GM10248 (cell line): ENCODE data around the gene NPIPB4.
"Not testable (repeated sequence)": the region's sequence is repeated elsewhere in the genome, so short reads cannot be mapped to it uniquely, and the experiment has no call there.

Experiments used
- CTCF ChIA-PET: fragments of 300-600 bp; sonication (Branson Sonifier 250); formaldehyde crosslinking; extraction: SDS; loops from one replicate; lab custom pipeline; 2021; ENCODE audit warnings: antibody characterized with exemption; lab: Yijun Ruan, JAX
- POLR2A ChIA-PET: fragments of 350-650 bp; sonication (Branson Sonifier 250); formaldehyde crosslinking; extraction: SDS; loops from one replicate; lab custom pipeline; 2020; ENCODE audit warnings: antibody characterized with exemption; lab: Yijun Ruan, JAX
- DNase-seq: peaks from one replicate; pipeline ENCODE4 v3.0.0; 2012; ENCODE audit errors: extremely low spot score

Gene NPIPB4

DNA sequence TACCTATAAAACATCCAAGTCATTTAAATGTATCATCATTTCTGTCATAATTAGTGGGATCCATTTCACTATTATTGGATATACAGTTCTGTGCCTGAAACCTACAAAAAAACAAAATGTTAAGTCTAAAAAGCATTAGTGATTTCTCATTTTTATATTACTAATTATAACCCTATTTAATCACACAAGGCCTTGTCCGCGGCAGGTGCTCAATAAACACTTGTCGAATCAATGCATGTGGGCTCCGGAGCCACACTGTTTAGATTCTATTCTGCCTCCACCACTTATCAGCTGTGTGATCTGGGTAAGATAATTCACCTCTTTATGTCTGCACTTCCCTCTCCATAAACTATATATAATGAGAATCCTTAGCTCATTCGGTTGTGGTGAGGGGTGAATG lies at the start of gene NPIPB4:
NPIPB4 (minus strand) TSS at position 101 of the 400 bp plus-strand sequence. CDS start 378 bp downstream, outside the sequence.
- DNase-seq, CTCF ChIA-PET, POLR2A ChIA-PET: not testable (repeated sequence)

DNA sequence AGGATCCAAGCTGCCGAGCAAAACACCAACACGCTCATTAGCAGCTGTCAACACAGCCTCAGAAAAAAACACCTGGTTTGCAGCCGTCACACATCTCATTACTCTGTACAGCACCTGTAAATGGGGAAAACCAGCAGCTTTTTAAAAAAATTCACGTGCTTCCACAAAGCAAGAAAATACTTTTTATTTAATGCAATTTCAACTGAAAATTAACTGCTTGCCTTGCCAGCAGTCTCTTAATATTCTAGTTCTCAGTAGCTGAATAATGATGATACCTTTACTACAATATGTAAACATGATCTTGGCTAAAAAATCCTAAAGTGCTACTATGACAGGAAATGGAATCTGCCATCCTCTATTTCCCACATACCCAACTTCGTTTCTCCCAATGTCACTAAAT lies 41.4 kb upstream of the NPIPB4 start:
- POLR2A ChIA-PET, DNase-seq, CTCF ChIA-PET: not testable (repeated sequence)

DNA sequence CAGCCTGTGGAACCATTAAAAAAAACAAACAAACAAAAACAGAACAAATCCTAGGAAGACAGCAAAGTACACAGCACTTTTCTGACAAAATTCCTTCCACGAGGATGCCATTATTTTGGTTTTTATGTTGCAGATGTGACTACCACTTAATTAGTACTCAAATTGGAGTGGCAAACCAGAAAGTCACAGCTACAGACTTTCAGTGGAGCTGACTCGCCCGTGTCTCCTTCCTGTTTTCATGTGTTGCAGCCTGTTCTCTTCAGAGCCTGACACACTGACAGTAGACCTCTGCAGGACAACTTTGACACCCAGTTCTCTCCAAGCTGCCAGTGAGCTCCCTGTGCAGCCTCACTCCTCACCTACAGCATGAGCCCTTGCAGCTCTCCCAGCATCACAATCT lies 24.4 kb upstream of the NPIPB4 start:
- CTCF ChIA-PET, DNase-seq, POLR2A ChIA-PET: not testable (repeated sequence)

DNA sequence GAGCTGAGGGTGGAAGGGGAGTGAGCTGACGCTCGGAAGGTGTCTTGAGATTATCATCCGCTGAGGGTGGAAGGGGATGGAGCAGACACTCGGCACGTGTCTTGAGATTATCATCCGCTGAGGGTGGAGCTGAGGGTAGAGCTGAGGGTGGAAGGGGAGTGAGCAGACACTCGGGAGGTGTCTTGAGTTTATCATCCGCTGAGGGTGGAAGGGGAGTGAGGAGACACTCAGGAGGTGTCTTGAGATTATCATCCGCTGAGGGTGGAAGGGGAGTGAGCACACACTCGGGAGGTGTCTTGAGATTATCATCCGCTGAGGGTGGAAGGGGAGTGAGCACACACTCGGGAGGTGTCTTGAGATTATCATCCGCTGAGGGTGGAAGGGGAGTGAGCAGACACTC lies 20.4 kb downstream of the NPIPB4 start:
- DNase-seq, CTCF ChIA-PET, POLR2A ChIA-PET: not testable (repeated sequence)

DNA sequence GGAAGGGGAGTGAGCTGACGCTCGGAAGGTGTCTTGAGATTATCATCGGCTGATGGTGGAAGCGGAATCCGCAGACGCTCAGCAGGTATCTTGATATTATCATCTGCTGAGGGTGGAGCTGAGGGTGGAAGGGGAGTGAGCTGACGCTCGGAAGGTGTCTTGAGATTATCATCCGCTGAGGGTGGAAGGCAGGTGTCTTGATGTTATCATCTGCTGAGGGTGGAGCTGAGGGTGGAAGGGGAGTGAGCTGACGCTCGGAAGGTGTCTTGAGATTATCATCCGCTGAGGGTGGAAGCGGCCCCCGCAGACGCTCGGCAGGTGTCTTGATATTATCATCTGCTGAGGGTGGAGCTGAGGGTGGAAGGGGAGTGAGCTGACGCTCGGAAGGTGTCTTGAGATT lies 21.2 kb downstream of the NPIPB4 start:
- DNase-seq, CTCF ChIA-PET, POLR2A ChIA-PET: not testable (repeated sequence)

DNA sequence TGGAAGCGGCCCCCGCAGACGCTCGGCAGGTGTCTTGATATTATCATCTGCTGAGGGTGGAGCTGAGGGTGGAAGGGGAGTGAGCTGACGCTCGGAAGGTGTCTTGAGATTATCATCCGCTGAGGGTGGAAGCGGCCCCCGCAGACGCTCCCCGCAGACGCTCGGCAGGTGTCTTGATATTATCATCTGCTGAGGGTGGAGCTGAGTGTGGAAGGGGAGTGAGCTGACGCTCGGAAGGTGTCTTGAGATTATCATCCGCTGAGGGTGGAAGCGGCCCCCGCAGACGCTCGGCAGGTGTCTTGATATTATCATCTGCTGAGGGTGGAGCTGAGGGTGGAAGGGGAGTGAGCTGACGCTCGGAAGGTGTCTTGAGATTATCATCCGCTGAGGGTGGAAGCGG lies 21.8 kb downstream of the NPIPB4 start:
- CTCF ChIA-PET, POLR2A ChIA-PET, DNase-seq: not testable (repeated sequence)

DNA sequence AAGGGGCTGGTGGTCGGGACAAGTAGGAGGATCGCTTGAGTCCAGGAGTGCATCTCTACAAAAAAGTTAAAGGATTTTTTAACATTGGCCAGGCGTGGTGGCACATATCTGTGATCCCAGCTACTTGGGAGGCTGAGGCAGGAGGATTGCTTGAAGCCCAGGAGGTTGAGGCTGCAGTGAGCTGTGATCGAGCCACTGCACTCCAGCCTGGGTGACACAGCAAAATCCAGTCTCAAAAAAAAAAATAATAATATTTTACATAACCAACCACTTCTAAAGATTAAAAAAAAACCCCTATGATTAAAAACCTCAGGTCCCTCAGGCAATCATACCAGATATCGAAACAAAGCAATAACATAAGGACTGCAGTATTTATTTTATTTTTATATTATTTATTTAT lies 23.3 kb downstream of the NPIPB4 start:
- POLR2A ChIA-PET, CTCF ChIA-PET, DNase-seq: not testable (repeated sequence)

DNA sequence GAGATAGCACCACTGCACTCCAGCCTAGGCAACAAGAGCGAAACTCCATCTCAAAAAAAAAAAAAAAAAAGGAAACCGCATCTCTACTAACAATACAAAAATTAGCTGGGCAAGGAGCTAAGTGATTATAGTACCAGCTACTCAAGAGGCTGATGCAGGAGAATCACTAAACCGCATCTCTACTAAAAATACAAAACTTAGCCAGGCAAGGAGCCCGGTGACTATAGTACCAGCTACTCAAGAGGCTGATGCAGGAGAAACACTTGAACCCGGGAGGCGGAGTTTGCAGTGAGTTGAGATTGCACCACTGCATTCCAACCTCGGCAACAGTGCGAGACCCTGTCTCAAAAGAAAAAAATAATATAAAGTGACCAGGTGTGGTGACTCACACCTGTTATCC lies 27.6 kb downstream of the NPIPB4 start:
- POLR2A ChIA-PET, CTCF ChIA-PET, DNase-seq: not testable (repeated sequence)

DNA sequence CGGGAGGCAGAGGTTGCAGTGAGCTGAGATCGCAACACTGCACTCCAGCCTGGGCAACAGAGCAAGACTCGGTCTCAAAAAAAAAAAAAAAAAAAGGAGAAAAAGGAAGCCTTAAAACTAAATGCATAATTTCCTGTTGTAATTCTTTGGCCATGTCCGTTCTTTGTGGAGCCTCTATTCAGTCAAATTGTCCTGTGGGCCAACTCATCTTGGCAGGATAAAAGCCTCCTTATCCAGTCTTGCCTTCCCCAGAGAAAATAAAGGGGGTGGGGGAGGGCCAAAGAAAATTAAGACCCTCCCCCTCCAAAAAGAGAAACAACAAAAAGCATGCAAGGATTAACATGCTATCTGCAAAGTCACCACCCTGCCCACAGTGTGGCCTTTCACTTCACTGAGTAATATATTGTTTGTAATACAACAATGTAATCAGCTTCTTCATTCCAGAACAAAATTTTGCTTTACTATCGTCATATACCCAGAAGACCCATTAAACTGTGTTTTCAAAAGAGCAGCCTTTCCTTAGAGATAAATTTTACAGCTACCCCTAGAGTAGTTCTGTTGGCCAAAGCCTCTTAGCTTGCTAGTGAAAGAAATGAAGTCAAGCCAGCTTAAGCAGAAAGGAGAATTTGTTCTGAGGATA lies 31.4 kb downstream of the NPIPB4 start:
- DNase-seq, POLR2A ChIA-PET, CTCF ChIA-PET: not testable (repeated sequence)

DNA sequence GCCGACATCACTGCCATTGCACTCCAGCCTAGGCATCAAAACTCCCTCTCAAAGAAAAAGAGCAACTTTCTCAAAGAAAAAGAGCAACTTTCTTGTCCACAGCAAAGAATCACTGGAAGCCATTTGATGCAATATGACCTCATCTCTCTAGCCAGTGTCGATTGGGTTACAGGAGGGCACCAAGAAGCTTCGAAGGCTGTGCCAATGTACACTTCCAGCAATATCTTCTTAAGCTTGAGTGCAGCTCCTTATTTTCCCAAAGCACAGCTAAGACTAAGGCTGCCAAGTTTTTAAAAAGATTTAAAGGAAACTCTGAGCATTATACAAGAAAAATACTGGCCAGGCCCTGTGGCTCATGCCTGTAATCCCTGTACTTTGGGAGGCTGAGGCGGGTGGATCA lies 32.0 kb downstream of the NPIPB4 start:
- CTCF ChIA-PET, POLR2A ChIA-PET, DNase-seq: not testable (repeated sequence)

DNA sequence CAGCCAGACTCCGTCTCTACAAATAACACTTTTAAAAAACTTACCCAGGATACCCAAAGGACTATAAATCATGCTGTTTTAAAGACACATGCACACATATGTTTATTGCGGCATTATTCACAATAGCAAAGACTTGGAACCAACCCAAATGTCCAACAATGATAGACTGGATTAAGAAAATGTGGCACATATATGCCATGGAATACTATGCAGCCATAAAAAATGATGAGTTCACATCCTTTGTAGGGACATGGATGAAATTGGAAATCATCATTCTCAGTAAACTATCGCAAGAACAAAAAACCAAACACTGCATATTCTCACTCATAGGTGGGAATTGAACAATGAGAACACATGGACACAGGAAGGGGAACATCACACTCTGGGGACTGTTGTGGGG lies 34.3 kb downstream of the NPIPB4 start:
- DNase-seq, CTCF ChIA-PET, POLR2A ChIA-PET: not testable (repeated sequence)

DNA sequence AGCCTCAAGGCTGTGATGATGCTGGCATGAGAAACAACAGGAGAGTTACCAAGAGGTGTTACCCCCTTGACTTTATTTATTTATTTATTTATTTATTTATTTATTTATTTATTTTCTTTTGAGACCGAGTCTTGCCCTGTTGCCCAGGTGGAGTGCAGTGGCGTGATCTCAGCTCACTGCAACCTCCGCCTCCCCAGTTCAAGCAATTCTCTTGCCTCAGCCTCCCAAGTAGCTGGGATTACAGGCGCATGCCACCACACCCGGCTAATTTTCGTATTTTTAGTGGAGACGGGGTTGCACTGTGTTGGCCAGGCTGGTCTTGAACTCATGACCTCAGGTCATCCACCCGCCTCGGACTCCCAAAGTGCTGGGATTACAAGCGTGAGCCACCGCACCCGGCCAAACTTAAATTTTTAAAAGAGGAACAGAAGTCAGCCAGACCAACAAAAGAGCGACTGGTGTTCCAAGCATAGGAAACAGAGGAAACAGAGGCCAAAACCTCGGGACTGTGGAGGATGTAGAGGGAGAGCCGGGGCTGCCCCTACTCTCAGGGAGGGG lies 36.6 kb downstream of the NPIPB4 start:
- POLR2A ChIA-PET = not testable (repeated sequence)

DNA sequence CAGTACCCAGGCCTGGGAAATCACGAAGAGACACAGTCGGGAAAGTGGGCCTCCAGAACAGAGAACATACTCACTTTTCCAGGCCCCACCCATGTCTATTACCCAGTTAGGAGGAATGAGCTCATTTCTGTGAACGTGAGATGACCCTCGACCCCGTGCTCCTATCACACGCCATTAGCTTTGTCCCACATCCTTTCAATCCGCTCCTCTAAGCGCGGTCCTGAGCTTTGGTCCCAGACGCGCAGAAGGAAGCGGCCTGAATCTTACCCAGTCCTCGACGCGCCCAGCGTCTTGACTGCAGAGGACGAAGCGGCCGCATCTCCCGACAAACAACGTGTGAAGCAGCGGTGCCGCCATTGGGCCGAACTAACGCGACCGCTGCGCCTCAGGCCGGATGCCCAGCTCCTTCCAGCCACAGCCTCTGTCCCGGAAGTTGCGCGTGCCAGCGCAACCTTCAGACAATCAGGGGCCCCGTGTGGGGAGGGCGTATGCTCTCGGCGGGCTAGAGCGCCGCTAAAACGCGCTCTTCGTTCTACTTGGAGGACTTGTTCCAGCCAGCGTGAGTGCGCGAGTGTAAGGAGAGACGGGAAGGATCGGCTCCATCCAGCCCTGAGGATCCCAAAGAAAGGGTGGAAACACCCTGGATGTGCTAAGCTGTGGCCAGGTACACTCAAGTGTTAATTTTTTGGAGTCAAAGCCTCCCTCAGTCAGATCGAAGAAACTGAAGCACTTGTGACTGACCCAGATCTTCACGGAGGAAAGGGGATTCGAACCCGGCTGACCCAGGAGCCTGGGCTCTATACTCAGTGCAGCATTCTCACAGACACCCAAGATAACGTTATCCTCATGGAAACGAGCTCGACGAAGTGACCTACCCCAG lies 37.3 kb downstream of the NPIPB4 start:
- POLR2A ChIA-PET = not testable (repeated sequence)
- peak; percentile 40 for DNase-seq
- CTCF ChIA-PET = interaction anchor here (0.9 kb wide), 1 partner anchor 257 kb away, joined by 3 read pairs; no protein-coding TSS in a partner anchor

More for the DNA sequence above, 36.6 kb downstream of the NPIPB4 start:
- CTCF ChIA-PET = interaction anchor here (0.9 kb wide), 1 partner anchor 256 kb away, joined by 3 read pairs; no protein-coding TSS in a partner anchor
- DNase-seq = not testable (repeated sequence)

DNA sequence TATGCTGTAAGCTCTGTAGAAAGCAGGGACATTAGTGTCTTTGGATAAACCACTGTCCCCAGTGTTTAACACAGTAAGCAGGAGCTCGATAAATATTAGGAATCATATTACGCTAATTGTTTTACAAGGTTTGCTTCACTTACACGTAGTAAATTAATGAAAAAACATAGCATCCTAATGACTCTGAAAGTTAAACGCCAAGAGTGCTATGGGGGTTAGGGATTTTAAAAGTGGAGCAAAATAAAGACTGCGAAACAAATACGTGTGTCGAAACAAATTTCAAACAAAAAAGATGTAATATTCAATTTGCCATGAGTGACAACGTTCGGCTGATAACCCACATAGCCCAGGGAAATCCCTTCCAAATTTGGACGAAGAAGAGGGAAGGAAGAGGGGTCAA lies 37.9 kb downstream of the NPIPB4 start:
- CTCF ChIA-PET, POLR2A ChIA-PET, DNase-seq: not testable (repeated sequence)

DNA sequence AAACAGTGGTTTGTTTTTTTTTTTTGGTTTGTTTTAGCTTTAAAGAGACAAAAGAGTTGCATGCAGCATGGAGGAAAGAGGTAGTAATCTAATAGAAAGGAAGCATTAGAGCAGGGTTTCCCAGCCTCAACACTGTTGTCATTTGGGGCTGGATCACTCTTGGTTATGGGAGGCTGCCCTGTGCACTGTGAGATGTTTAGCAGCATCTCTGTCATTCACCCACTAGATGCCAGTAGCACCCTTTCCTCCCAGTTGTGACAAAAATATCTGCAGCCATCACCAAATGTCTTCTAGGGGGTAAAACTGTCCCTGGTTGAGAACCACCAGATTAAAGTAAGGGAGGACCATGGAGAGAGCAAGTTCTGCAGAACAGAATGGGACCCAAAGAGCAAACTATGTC lies 40.5 kb downstream of the NPIPB4 start:
- CTCF ChIA-PET, POLR2A ChIA-PET, DNase-seq: not testable (repeated sequence)

DNA sequence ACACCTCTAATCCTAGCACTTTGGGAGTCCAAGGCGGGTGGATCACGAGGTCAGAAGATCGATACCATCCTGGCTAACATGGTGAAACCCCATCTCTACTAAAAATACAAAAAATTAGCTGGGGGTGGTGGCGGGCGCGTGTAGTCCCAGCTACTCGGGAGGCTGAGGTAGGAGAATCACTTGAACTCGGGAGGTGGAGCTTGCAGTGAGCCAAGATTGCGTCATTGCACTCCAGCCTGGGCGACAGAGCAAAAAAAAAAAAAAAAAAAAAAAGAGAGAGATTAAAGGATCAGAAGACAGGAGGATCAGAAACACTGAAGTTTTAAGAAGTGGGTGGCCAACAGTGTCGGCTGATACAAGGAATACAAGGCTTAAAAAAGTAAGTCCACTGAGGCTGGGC lies 41.9 kb downstream of the NPIPB4 start:
- CTCF ChIA-PET, POLR2A ChIA-PET, DNase-seq: not testable (repeated sequence)

DNA sequence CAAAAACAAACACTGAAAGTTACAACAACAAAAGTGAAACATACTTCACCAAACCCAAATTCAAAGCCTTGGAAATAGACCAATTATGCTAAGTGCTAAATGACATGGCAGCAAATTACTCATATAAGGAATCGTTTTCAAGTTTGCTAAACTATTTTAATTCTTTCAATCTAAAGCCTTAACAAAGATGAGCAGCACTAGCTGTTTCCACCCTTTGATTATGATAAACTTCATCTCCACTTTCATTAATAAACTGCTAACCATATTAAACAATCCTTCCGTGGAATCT lies 55.2 kb downstream of the NPIPB4 start:
- CTCF ChIA-PET, DNase-seq, POLR2A ChIA-PET: not testable (repeated sequence)
